Measurements from ENCODE around the gene TBC1D22A.

DNA sequence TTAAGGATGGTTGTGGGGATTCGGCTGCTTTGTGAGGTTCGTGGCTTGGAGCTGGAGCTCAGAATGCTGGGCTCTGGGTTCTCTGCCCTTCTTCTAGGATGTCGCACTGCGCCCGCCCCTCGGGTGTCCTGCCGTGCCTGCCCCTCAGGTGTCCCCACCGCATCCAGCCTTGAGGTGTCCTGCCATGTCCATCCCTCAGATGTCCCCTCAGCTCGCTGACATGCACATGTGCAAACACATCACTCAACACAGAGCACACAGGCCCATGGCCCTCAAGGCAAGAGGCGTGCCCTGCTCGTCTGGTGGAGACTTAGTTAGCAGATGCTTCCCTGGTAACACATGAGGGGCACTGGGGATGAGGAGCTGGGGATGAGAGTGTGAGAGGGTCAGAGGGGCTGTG is 359.3 kb downstream of the TBC1D22A start:
- TF ChIP-seq, protein P1, sequence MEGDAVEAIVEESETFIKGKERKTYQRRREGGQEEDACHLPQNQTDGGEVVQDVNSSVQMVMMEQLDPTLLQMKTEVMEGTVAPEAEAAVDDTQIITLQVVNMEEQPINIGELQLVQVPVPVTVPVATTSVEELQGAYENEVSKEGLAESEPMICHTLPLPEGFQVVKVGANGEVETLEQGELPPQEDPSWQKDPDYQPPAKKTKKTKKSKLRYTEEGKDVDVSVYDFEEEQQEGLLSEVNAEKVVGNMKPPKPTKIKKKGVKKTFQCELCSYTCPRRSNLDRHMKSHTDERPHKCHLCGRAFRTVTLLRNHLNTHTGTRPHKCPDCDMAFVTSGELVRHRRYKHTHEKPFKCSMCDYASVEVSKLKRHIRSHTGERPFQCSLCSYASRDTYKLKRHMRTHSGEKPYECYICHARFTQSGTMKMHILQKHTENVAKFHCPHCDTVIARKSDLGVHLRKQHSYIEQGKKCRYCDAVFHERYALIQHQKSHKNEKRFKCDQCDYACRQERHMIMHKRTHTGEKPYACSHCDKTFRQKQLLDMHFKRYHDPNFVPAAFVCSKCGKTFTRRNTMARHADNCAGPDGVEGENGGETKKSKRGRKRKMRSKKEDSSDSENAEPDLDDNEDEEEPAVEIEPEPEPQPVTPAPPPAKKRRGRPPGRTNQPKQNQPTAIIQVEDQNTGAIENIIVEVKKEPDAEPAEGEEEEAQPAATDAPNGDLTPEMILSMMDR (optimal IDR thresholded peaks at IDR 0.05 in 1 of 3, IDR thresholded peaks at IDR 0.05 in 1 of 3, conservative IDR thresholded peaks at IDR 0.05 in 1 of 3; ENCODE audit: extremely low read depth in 1 of 3, insufficient read depth in 2 of 3, low read length in 3 of 3) = no peak
- no peak for TF ChIP-seq EZH2 (IDR thresholded peaks at IDR 0.05; ENCODE audit: low read length)

Data from keratinocyte (primary cell).